ENCODE measurements around the gene GUCA1C.

The GUCA1C gene

DNA sequence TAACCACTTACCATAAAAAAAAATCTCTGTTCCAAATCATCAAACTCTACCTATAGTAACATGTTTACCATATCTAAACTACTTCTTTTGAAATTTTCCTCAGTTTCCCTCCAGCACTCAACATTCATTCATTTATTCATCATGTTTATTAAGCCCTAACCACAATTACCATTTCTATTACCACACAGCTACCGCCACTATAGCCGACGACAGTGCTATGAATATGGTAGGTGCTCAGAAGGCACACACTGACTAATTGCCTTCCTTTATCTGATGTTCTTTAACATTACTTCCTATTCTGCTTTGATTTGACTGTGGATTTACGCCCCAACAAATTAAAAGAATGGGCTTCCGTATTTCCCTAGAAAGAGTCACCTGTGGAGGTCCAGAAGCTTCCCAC lies 43.9 kb downstream of the GUCA1C start:
- DNase-seq (ENCODE audit: low read depth, low spot score), result no peak

DNA sequence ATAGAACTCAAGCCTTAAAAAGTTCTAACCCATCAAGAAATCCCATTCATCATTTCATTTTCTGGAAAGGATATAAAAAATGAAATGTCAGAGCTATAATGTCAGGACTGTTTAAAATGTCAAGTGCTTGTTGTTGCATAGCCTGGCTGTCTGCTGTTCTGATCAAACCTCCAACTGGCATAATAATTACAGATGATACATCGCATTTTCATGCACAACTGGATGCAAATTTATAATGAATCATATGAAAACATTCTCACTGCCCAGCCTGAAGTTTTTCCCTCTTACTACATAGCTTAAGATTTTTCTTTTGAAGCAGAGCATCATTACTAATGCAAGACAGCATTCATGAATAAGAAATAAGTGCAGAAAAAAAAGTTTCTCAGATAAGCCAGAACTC lies 46.5 kb downstream of the GUCA1C start:
- DNase-seq (ENCODE audit: low read depth, low spot score), result no peak

DNA sequence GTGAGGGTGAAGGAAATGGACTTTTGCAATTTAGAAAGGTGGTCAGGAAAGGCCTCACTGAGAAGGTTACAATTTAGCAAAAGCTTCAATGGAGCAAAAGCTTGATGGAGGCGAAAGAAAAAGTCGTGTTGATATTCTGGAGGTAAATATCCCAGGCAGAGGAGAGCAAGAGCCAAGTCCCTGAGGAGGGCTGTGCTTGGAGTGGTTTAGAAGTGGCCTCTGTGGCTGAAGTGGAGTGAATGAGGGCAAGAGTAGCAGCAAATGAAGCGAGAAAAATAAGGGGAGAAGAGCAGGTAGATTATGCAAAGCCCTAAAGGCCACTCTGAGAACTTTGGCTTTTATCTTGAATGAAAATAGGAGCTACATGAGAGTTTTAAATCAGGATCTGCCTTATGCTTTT lies 54.1 kb downstream of the GUCA1C start:
- DNase-seq (ENCODE audit: low read depth, low spot score), result no peak

DNA sequence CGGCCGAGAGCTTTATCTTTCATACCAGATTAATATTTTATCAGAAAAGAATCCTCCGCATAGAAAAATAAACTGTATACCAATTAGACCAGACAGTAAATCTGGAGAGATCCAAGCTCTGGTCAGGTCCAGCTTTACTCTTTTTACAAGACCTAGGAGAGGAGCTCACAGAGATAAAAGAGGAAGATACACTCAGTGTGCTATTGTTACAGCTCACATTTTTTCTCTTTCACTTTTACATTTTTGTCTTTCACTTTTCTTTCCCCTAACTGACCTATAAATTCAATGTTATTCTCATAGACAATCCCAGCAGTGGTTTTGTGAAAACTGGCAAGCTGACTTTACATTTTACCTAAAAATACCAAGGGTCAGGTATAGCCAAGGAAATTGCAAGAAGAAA lies 55.8 kb downstream of the GUCA1C start:
- DNase-seq (ENCODE audit: low read depth, low spot score), result no peak

DNA sequence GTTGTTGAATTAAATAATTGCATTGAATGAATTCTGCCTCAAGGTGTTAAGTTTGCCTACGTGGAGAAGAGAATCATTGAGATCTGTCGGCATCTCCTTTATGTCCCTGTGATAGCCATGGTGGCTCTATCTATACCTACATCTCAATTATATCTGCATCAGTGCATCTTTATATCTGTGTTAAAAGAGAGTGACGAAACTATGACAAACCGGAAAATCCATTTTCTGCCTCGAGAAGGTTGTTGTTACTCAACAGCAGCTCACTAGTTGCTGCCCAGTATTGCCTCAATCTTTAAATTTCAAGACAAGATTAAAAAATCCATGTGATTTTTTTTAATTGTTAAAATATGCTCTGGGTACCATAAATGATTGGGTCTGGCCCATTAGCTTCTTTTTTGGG lies 58.7 kb downstream of the GUCA1C start:
- DNase-seq (ENCODE audit: low read depth, low spot score), result no peak

DNA sequence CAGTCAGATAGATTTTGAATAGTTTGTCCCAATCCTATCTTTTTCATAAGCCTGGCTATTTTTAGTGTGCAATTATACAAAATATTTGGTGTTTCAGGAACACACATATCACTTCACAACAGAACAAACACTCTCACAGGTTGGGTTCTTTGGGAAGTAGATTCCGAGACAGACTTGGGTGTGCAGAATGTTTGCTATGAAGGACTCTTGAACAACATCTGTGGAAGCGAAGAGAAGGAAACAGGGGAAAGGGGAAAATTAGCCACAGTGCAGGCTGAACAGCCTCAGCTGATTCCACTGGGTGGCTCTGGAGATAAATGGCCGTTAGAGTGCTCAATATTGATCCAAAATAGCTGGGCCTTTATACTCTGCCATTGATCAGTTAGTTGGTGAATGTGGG lies 61.8 kb downstream of the GUCA1C start:
- no peak for DNase-seq (ENCODE audit: low read depth, low spot score)

DNA sequence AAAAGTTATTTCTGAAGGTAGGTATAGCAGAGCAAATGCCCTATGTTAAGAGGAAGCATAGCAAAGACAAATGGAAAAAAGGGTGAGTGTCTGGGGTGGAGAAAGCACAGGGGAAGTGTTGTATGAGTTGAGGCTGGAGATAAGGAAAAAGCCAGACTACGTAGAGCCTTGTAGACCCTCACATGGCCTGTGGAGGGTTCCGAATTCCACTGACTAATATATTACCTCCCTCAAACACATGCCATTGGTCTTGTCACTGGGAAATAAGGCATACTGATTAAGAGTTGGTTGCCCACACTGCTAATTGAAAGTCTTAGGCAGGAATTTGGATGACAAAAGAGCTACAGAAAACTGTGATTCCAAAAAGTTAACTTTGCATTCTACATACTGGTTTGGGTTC lies 65.9 kb downstream of the GUCA1C start:
- DNase-seq (ENCODE audit: low read depth, low spot score), result no peak

DNA sequence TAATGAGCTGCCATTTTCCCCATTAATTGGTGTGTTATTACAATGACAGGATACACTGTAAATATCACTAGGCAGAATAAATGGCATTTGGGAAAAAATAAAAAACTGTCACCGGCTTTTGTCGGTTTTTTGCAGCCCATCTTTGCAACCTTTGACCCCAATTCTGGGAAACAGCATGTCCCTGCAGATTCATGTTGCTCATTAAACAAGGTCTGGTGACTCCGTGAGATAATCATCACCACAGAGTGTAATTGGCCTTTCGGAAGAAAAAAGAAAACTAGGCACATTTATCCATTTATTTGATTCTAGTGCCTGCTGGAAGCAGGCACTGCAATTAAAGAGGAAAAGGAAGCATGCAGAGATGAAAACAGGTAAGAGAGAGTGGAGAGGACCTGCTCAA lies 66.6 kb downstream of the GUCA1C start:
- DNase-seq (ENCODE audit: low read depth, low spot score), result no peak

DNA sequence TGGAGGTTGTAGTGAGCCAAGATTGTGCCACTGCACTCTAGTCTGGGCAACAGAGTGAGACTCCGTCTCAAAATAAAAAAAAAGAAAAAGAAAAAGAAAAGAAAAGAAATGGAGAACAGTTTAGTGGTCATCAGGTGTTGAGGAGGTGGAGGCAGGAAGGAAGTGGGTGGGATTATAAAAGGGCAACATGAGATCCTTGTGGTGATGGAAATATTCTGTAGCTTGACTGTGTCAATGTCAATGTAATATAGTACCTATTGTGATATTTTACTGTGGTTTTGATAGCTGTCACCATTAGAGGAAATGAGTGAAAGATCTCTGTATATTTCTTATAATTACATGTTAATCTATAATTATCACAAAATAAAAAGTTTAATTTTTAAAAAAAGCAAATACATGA lies 70.3 kb downstream of the GUCA1C start:
- no peak for DNase-seq (ENCODE audit: low read depth, low spot score)

DNA sequence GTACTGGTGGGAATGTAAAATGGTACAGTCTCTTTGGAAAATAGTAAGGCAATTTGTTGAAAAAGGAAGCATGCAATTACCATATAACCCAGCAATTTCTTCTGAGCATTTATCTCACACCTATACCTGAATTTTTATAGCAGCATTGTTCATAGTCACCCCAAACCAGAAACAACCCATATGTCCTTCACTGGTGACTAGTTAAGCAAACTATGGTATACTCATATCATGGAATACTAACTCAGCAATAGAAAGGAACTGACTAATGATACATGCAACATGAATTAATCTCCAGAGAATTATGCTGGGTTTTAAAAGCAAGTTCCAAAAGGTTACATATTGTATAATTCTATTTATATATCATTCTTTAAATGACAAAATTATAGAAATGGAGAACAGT lies 70.9 kb downstream of the GUCA1C start:
- DNase-seq (ENCODE audit: low read depth, low spot score), result no peak

DNA sequence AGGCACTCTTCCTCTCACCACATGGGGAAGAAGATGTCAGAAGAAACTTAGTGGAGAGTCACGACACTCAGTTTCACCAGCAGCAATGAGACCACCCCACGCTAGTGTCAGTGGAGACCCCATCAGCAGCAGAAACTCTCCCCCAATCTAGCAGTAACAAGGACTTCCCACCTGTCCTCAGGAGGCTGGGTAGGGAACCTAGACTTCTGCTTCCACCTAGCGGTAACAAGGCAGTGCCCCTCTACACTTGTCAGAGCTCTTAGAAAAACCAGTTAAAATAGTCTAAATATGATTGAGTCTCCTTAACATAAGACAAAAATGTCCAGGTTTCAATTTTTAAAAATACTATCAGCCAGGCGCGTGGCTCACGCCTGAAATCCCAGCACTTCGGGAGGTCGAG lies 73.8 kb downstream of the GUCA1C start:
- no peak for DNase-seq (ENCODE audit: low read depth, low spot score)

DNA sequence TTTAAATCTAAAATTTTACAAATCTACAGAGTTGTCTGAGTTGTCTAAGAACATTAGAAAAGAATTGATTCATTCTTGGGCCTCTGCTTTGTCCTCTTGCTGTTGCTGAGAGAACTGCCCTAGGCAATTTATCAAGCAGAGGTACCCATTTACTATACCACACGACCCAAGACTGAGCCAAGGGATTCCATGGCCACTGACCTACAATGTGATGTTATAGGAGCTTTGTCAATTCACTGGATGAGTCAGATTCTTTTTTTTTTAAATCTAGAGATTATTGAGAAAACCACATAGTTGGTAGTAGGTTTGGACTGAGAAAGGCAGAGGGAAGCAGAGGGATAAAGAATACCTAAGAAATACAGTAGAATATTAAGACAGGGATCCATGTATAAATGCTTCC lies 75.8 kb downstream of the GUCA1C start:
- DNase-seq (ENCODE audit: low read depth, low spot score), result no peak

DNA sequence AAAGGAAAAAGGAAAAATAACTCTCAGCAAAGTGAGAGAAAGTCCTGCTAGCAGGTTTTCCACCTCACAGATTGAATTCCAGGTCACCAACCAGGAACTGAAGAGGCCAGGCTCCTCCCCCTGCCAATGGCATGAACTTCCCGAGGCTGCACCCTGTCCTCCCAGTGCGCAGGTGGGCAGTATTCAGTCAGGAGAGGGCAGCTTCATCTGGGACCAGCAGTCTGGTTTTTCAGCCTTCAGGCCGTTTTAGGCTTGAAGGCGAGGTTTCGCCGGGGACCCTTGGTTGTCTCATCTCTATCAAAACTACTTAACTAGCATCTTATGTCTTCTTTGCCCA lies 89.9 kb downstream of the GUCA1C start:
- DNase-seq (ENCODE audit: low read depth, low spot score), result no peak

DNA sequence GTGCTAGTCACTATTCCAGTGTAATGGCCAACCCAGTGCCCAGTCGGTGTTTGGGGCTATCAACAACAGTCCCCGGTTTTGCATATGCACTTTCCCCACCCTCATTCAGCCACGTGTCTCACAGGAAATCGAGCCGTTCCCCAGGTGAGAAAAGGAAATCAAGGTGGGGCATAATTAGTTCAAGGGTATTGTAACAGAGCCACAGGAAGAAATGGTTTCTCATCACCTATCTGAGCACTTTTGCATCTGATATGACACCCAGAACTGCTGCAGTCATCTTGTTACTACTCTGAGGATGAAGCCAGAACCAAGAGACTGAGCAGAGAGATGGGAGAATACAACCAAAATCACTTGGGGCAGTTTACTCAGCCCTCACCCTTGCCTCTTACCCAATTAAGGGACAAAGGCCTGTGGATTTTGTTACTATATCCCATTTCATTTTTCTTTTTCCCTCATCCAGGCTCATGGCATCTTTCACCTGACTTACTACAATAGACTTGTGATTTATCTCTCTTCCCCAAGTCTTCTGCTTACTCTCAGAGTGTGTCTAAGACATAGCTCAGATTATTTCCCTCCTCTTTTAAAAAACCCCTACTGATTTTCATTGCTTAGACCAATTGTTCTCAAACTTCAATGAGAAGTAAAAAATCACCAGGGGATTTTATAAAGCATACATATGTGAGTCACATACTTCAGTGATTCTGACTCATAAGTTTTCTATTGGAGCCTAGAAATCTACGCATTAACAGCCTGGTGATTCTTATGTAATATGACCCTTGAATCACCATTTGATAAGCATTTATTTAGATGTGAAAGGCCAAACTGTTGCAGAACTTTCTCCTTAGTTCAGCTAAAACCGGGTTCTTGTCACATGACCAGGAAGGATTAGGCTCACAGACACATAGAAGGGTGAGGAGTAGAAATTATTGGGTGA lies 90.5 kb downstream of the GUCA1C start:
- DNase-seq (ENCODE audit: low read depth, low spot score), result no peak

DNA sequence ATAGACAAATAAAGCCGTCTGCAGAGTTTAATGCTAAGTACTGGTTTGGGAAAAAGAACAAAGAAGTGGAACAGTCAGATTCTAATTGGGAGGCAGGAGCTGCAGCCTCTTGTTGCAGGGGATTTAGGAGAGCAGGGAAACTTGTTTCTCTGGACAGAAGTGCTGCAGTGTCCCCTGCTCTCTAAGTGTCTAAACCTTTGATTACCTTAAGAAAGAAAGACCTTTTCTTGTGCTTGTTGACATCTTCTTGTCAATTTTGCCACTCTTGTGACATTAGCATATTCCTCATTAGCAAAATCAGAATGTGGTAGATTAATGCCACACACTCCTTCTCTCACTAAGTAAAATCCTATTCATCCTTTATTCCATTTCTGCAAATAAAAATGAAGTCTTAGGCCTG lies 92.3 kb downstream of the GUCA1C start:
- DNase-seq (ENCODE audit: low read depth, low spot score), result no peak

Measured in brain pericyte (primary cell).